PC-9 (cell line): ENCODE data around the gene ACER1. TPM values are rescaled to one million over a fixed set of nuclear protein-coding genes. Genes with fewer than 3 reads are reported as not detected.

ENCODE experiments used
- BruUV-seq: library from RNA; stranded (reverse); fragments of 400-500 nt; replicated peaks from 2 replicates; lab custom pipeline; 2021; lab: Mats Ljungman, UMichigan
- CTCF ChIA-PET: fragments of 300-600 bp; sonication (Branson Sonifier 250); formaldehyde crosslinking; loops from one replicate; lab custom pipeline; 2022; ENCODE audit warnings: antibody characterized with exemption; lab: Charles Lee
- POLR2A ChIA-PET: fragments of 300-600 bp; sonication (Branson Sonifier 250); formaldehyde crosslinking; loops from one replicate; lab custom pipeline; 2022; ENCODE audit warnings: antibody characterized with exemption; ENCODE audit not compliant: unreplicated experiment; lab: Charles Lee
- DNase-seq, 2 experiments: peaks; one replicate each; pipeline versions ENCODE4 v3.0.0 to v3.0.0-alpha.2; 2015 to 2022; ENCODE audit warnings: mixed read lengths in 1 of 2
- H2AFZ ChIP-seq: fragments of 200-600 bp; sonication (generic); 2 replicates; pipeline ENCODE4 v1.8.1; 2017; ENCODE audit warnings: antibody characterized with exemption
- H3F3A ChIP-seq: fragments of 200-600 bp; sonication (generic); 2 replicates; pipeline ENCODE4 v1.8.1; 2017; ENCODE audit warnings: antibody characterized with exemption, mild to moderate bottlenecking, low read depth; ENCODE audit not compliant: insufficient read depth
- H3K27ac ChIP-seq: fragments of 200-600 bp; sonication (generic); 2 replicates; pipeline ENCODE4 v1.6.1; 2016; ENCODE audit warnings: mixed run types
- H3K27me3 ChIP-seq: fragments of 200-600 bp; sonication (generic); 2 replicates; pipeline ENCODE4 v1.6.1; 2016; ENCODE audit warnings: low read depth, mixed run types; ENCODE audit not compliant: insufficient read depth
- H3K36me3 ChIP-seq: fragments of 200-600 bp; sonication (generic); 2 replicates; pipeline ENCODE4 v1.6.1; 2016; ENCODE audit warnings: low read depth, mixed run types
- H3K4me1 ChIP-seq: fragments of 200-600 bp; sonication (generic); replicated peaks from 2 replicates; pipeline ENCODE4 v1.6.1; 2016; ENCODE audit warnings: mixed run types; ENCODE audit not compliant: insufficient read depth
- H3K4me2 ChIP-seq: fragments of 200-600 bp; sonication (generic); 2 replicates; pipeline ENCODE4 v1.6.1; 2017; ENCODE audit warnings: mixed run types
- H3K4me3 ChIP-seq: fragments of 200-600 bp; sonication (generic); 2 replicates; pipeline ENCODE4 v1.6.1; 2016; ENCODE audit warnings: mixed run types
- H3K79me2 ChIP-seq: fragments of 200-600 bp; sonication (generic); 2 replicates; pipeline ENCODE4 v1.6.1; 2017; ENCODE audit warnings: low read depth, mixed run types
- H3K9me2 ChIP-seq: fragments of 200-600 bp; sonication (generic); 2 replicates; pipeline ENCODE4 v1.8.1; 2017; ENCODE audit warnings: mild to moderate bottlenecking; ENCODE audit not compliant: insufficient read depth
- H3K9me3 ChIP-seq: fragments of 200-600 bp; sonication (generic); 2 replicates; pipeline ENCODE4 v1.8.1; 2016; ENCODE audit warnings: low read depth; ENCODE audit not compliant: insufficient read depth
- H4K20me1 ChIP-seq: fragments of 200-600 bp; sonication (generic); 2 replicates; pipeline ENCODE4 v1.8.1; 2017; ENCODE audit not compliant: insufficient read depth
- CTCF ChIP-seq: fragments of 200-600 bp; sonication (generic); conservative IDR thresholded peaks from 2 replicates; pipeline ENCODE4 v1.6.1; 2017; ENCODE audit warnings: mixed run types, antibody characterized with exemption, mild to moderate bottlenecking, moderate library complexity
- EZH2 ChIP-seq: fragments of 200-600 bp; sonication (generic); IDR thresholded peaks from 2 replicates; pipeline ENCODE4 v1.8.0; 2017; ENCODE audit warnings: antibody characterized with exemption, low read depth
- intact Hi-C: fragments of 100-400 bp; cut with micrococcal nuclease; formaldehyde crosslinking; loops from one replicate; pipeline ENCODE4 v1.10.0; 2022; ENCODE audit not compliant: unreplicated experiment
- total RNA-seq: library from RNA; stranded (reverse); gene quantifications from 2 replicates; pipeline ENCODE4 v1.2.3, GENCODE V29; 2021

Gene ACER1
- total RNA-seq, 1 experiment from 2014 or later, result not detected

GRCh38 chr19:6376512-6377190, 43.2 kb upstream of the ACER1 start:
- Histone ChIP-seq H3K4me3 (no peak overlapping the region), H3K9me2 (no peaks in the 10 kb centered on the region), H4K20me1 (no peaks in the 10 kb centered on the region), H3K27ac (no peak overlapping the region), H3K79me2 (no peaks in the 10 kb centered on the region), H3K36me3 (no peaks in the 10 kb centered on the region), H3K4me2 (no peak overlapping the region), H3K27me3 (no peaks in the 10 kb centered on the region), H3F3A (0 out of 2 replicates have a peak, but pooled peaks cover 3% of the 10 kb centered on the region), H3K4me1 (no peaks in the 10 kb centered on the region), H2AFZ (no peak overlapping the region), H3K9me3 (no peaks in the 10 kb centered on the region)
- CTCF ChIA-PET, result no interaction called here
- TF ChIP-seq EZH2 (no peak), CTCF (no peak)
- intact Hi-C loops, result no loop called here
- POLR2A ChIA-PET, result no interaction called here
- no TSS peak for BruUV-seq
- DNase-seq, result no peak

- Histone ChIP-seq H3K9me2 (no peaks in the 10 kb centered on the region), H3K9me3 (no peaks in the 10 kb centered on the region), H2AFZ (no peak within 1 kb of the TSS), H3K4me2 (no peak within 1 kb of the TSS), H3K79me2 (no peaks in the 10 kb centered on the region), H4K20me1 (no peaks in the 10 kb centered on the region), H3K36me3 (no peaks in the 10 kb centered on the region), H3K4me3 (no peak within 1 kb of the TSS), H3K27me3 (no peaks in the 10 kb centered on the region), H3K4me1 (no peaks in the 10 kb centered on the region), H3K27ac (no peak within 1 kb of the TSS), H3F3A (0 out of 2 replicates have a peak, but pooled peaks cover 3% of the 10 kb centered on the region)
- BruUV-seq, result no TSS peak
- CTCF ChIA-PET, result no interaction called here
- intact Hi-C loops, result no loop called here
- POLR2A ChIA-PET, result no interaction called here
- TF ChIP-seq EZH2 (no peak), CTCF (no peak)
- DNase-seq, result no peak
Measured at GRCh38 chr19:6375411-6376010, 42.1 kb upstream of the ACER1 start, which contains the start of gene PSPN. TSS of gene PSPN (minus strand) at chr19:6375933. CDS start at chr19:6375849, 84 bp downstream.

- Histone ChIP-seq H2AFZ (no peak overlapping the region), H3K9me3 (no peaks in the 10 kb centered on the region), H3F3A (0 out of 2 replicates have a peak, but pooled peaks cover 3% of the 10 kb centered on the region), H3K4me2 (no peak overlapping the region), H3K27ac (no peak overlapping the region), H3K27me3 (no peaks in the 10 kb centered on the region), H3K4me3 (no peak overlapping the region), H3K4me1 (no peaks in the 10 kb centered on the region), H3K79me2 (no peaks in the 10 kb centered on the region), H3K9me2 (no peaks in the 10 kb centered on the region), H4K20me1 (no peaks in the 10 kb centered on the region), H3K36me3 (no peaks in the 10 kb centered on the region)
- POLR2A ChIA-PET, result no interaction called here
- TF ChIP-seq CTCF, result no peak
- TF ChIP-seq EZH2, result no peak
- no peak for DNase-seq
- intact Hi-C loops, result no loop called here
- no TSS peak for BruUV-seq
- CTCF ChIA-PET, result no interaction called here
Measured at GRCh38 chr19:6374711-6375410, 41.4 kb upstream of the ACER1 start.
